RWPE2 (cell line): ENCODE results near the gene PVR.

ENCODE experiments used
- ATAC-seq: fragments of 200-7000 bp; cut with Tn5 transposase; 3 replicates; pipeline ENCODE4 v1.9.1; 2021; ENCODE audit warnings: low read depth
- DNase-seq: peaks from one replicate; pipeline ENCODE4 v3.0.0-alpha.2; 2020; ENCODE audit warnings: low spot score
- H3K27ac ChIP-seq: fragments of 450-650 bp; 2 replicates; pipeline ENCODE4 v1.5.1; 2017; ENCODE audit warnings: mild to moderate bottlenecking; ENCODE audit not compliant: poor library complexity, severe bottlenecking
- H3K27me3 ChIP-seq: fragments of 250-450 bp; sonication (Bioruptor Pico); 2 replicates; pipeline ENCODE4 v1.5.1; 2021; ENCODE audit warnings: mild to moderate bottlenecking, moderate library complexity; ENCODE audit not compliant: insufficient read depth, poor library complexity, severe bottlenecking
- H3K36me3 ChIP-seq: fragments of 250-450 bp; sonication (Bioruptor Pico); 2 replicates; pipeline ENCODE4 v1.5.1; 2020; ENCODE audit warnings: low read depth, mild to moderate bottlenecking, moderate library complexity
- H3K4me1 ChIP-seq: fragments of 250-450 bp; sonication (Bioruptor Pico); 2 replicates; pipeline ENCODE4 v1.5.1; 2021; ENCODE audit warnings: mild to moderate bottlenecking, moderate library complexity; ENCODE audit not compliant: insufficient read depth, poor library complexity, severe bottlenecking
- H3K4me3 ChIP-seq: fragments of 250-450 bp; sonication (Bioruptor Pico); 2 replicates; pipeline ENCODE4 v1.5.1; 2021; ENCODE audit warnings: mild to moderate bottlenecking, moderate library complexity; ENCODE audit not compliant: severe bottlenecking
- H3K9me3 ChIP-seq: fragments of 250-450 bp; sonication (Bioruptor Pico); 2 replicates; pipeline ENCODE4 v1.5.1; 2021; ENCODE audit warnings: mild to moderate bottlenecking, moderate library complexity; ENCODE audit not compliant: severe bottlenecking
- CTCF ChIP-seq: fragments of 450-650 bp; IDR thresholded peaks from one replicate; pipeline ENCODE4 v1.5.1; 2017; ENCODE audit warnings: mild to moderate bottlenecking, moderate library complexity; ENCODE audit not compliant: poor library complexity, severe bottlenecking

Gene PVR

GRCh38 chr19:44697670-44698034 lies 53.9 kb downstream of the PVR start:
- no peak for DNase-seq
- no peak for TF ChIP-seq CTCF
- no peak for ATAC-seq
- Histone ChIP-seq H3K36me3 (no peaks in the 10 kb centered on the region), H3K4me3 (no peak overlapping the region), H3K4me1 (peaks cover 12% of the 10 kb centered on the region), H3K9me3 (no peaks in the 10 kb centered on the region), H3K27ac (no peak overlapping the region), H3K27me3 (no peaks in the 10 kb centered on the region)

GRCh38 chr19:44698492-44699201 lies 54.9 kb downstream of the PVR start, which contains the start of gene CEACAM16:
CEACAM16 (plus strand) TSS chr19:44699151; CDS start chr19:44701457, 2,306 bp downstream.
- Histone ChIP-seq H3K4me3 (no peak within 1 kb of the TSS), H3K4me1 (peaks cover 11% of the 10 kb centered on the region), H3K27me3 (no peaks in the 10 kb centered on the region), H3K27ac (no peak within 1 kb of the TSS), H3K9me3 (no peaks in the 10 kb centered on the region), H3K36me3 (no peaks in the 10 kb centered on the region)
- DNase-seq (no peak), ATAC-seq (no peak)
- no peak for TF ChIP-seq CTCF

DNA sequence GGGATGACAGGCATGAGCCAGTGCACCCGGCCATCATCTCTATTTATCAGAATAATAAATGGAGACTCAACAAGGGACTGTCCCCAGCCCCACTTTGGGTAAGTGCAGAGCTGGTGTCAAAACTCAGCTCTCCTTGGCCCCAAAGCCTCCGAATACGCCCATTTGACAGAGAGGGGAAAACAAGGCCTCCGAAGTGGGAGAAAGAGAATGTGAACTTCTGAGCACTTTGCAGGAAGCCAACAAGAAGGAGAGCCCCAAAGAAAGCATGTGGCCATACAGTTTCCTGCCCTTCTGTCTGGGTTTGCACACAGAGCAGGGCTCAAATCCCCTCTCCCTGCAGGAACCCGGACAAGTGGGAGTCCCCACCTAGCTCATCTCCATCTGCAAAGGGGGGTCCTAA lies 56.8 kb downstream of the PVR start:
- no peaks in the 10 kb centered on the region for H3K4me1 ChIP-seq
- no peak overlapping the region for H3K4me3 ChIP-seq
- no peak for DNase-seq
- TF ChIP-seq CTCF = no peak
- H3K27me3 ChIP-seq = no peaks in the 10 kb centered on the region
- no peak for ATAC-seq
- H3K27ac ChIP-seq = no peak overlapping the region
- no peaks in the 10 kb centered on the region for H3K36me3 ChIP-seq
- H3K9me3 ChIP-seq = no peaks in the 10 kb centered on the region

GRCh38 chr19:44701228-44701627 lies 57.5 kb downstream of the PVR start:
- no peak for DNase-seq

More at GRCh38 chr19:44701228-44701627, 57.5 kb downstream of the PVR start:
- TF ChIP-seq CTCF = no peak
- Histone ChIP-seq H3K27me3 (no peaks in the 10 kb centered on the region), H3K4me3 (no peak overlapping the region), H3K9me3 (no peaks in the 10 kb centered on the region), H3K27ac (no peak overlapping the region), H3K36me3 (no peaks in the 10 kb centered on the region), H3K4me1 (no peaks in the 10 kb centered on the region)
- ATAC-seq = no peak
